ENCODE results near the gene KYNU. TPM values are rescaled to one million over a fixed set of nuclear protein-coding genes. Genes with fewer than 3 reads are reported as not detected.

KYNU gene
- total and polyA plus RNA-seq, 2 of the 13 experiments (the other 11 are each of a cell fraction or from before 2014, with no cell fraction given), result 21.9 to 68.6 TPM

DNA sequence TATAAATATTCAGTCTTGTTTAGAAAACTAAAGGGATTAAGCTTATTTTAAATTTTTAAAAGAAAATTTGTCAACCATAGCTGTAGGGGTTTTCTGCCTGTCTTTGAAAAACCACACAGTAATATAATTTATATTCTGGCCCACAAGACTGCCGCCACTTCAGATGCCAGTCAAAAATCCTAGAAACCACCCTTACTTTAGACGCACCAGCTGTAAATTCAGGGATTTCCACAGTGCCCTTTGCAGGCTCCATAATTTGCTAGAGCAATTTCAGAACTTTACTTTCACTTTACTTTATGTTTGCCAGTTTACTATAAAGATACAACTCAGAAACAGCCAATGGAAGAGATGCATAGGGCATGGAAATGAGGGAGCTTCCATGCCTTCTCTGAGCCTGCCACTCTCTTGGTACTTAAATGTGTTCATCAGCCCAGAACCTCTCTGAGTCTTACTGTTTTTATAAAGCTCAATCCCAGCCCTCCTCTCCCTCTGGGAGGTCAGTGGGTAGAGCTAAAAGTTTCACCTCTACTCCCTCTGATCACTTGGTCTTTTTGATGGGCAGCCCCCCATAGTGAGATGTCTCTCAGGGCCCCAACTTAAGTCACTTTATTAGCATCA, 63.3 kb downstream of the KYNU start:
- H3K4me2 ChIP-seq (ENCODE audit: low read depth, low read length), result no peak overlapping the region
- no peak overlapping the region for H2AFZ ChIP-seq (ENCODE audit: low read length)
- DNase-seq (ENCODE audit: low spot score) (no peak), ATAC-seq (no peak), FAIRE-seq (no peak)
- intact Hi-C loops (cut with micrococcal nuclease; ENCODE audit: unreplicated experiment) (no loop called here), in situ Hi-C loops (cut with HindIII; ENCODE audit: extremely low pct_ligation_motif_present, low pct_unique_long_range_greater_than_20kb) (no loop called here)
- H3K27me3 ChIP-seq (ENCODE audit: control insufficient read depth in 1 of 2, insufficient read depth in 2 of 2, low read length in 2 of 2), result no peaks in the 10 kb centered on the region
- ChIA-PET CTCF (ENCODE audit: low intra/inter-chr PET ratio, low total read pairs) (no interaction called here), POLR2A (no interaction called here)
- peaks cover 0 to 6% of the 10 kb centered on the region in 2 experiments; a peak in 1 of 5 replicates for H3K36me3 ChIP-seq (replicated peaks in 1 of 2; ENCODE audit: control insufficient read depth in 1 of 2, insufficient read depth in 2 of 2, low read length in 2 of 2)
- H3K79me2 ChIP-seq (ENCODE audit: insufficient read depth, low read length), result no peaks in the 10 kb centered on the region
- H3K4me3 ChIP-seq (replicated peaks in 1 of 3; ENCODE audit: insufficient read depth in 1 of 3, low read depth in 2 of 3, low read length in 3 of 3), result no peak overlapping the region
- 100% methylated on average over 2 of the region's 2 CpGs for WGBS (ENCODE audit: low lambda C conversion rate)
- H3K9ac ChIP-seq (ENCODE audit: insufficient read depth, low read depth, low read length), result no peak overlapping the region
- H4K20me1 ChIP-seq (ENCODE audit: insufficient read depth, low read length), result no peaks in the 10 kb centered on the region
- peaks cover 16% of the 10 kb centered on the region for H3K4me1 ChIP-seq (ENCODE audit: insufficient read depth, low read length)
- BruUV-seq (replicated peaks), result no TSS peak
- H3K27ac ChIP-seq (ENCODE audit: extremely low read length, insufficient read depth, low read length), result no peak overlapping the region
- H3K9me3 ChIP-seq (ENCODE audit: low read length), result no peaks in the 10 kb centered on the region
- TF ChIP-seq THAP7 (CRISPR knock-in tag; IDR thresholded peaks at IDR 0.05), result no peak
- TF ChIP-seq ZSCAN12 (CRISPR knock-in tag; IDR thresholded peaks at IDR 0.05), result no peak
- TF ChIP-seq MED13 (CRISPR knock-in tag; IDR thresholded peaks at IDR 0.05), result no peak
- no peak for TF ChIP-seq SALL1 (CRISPR knock-in tag; IDR thresholded peaks at IDR 0.05)
- no peak for TF ChIP-seq MXD1 (CRISPR knock-in tag; IDR thresholded peaks at IDR 0.05)
- no peak for TF ChIP-seq ZNF768 (CRISPR knock-in tag; IDR thresholded peaks at IDR 0.05)
- TF ChIP-seq, protein P1, sequence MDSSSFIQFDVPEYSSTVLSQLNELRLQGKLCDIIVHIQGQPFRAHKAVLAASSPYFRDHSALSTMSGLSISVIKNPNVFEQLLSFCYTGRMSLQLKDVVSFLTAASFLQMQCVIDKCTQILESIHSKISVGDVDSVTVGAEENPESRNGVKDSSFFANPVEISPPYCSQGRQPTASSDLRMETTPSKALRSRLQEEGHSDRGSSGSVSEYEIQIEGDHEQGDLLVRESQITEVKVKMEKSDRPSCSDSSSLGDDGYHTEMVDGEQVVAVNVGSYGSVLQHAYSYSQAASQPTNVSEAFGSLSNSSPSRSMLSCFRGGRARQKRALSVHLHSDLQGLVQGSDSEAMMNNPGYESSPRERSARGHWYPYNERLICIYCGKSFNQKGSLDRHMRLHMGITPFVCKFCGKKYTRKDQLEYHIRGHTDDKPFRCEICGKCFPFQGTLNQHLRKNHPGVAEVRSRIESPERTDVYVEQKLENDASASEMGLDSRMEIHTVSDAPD (CRISPR knock-in tag; IDR thresholded peaks at IDR 0.05), result no peak
- no peak for TF ChIP-seq DRAP1 (CRISPR knock-in tag; IDR thresholded peaks at IDR 0.05)
- TF ChIP-seq, protein P2, sequence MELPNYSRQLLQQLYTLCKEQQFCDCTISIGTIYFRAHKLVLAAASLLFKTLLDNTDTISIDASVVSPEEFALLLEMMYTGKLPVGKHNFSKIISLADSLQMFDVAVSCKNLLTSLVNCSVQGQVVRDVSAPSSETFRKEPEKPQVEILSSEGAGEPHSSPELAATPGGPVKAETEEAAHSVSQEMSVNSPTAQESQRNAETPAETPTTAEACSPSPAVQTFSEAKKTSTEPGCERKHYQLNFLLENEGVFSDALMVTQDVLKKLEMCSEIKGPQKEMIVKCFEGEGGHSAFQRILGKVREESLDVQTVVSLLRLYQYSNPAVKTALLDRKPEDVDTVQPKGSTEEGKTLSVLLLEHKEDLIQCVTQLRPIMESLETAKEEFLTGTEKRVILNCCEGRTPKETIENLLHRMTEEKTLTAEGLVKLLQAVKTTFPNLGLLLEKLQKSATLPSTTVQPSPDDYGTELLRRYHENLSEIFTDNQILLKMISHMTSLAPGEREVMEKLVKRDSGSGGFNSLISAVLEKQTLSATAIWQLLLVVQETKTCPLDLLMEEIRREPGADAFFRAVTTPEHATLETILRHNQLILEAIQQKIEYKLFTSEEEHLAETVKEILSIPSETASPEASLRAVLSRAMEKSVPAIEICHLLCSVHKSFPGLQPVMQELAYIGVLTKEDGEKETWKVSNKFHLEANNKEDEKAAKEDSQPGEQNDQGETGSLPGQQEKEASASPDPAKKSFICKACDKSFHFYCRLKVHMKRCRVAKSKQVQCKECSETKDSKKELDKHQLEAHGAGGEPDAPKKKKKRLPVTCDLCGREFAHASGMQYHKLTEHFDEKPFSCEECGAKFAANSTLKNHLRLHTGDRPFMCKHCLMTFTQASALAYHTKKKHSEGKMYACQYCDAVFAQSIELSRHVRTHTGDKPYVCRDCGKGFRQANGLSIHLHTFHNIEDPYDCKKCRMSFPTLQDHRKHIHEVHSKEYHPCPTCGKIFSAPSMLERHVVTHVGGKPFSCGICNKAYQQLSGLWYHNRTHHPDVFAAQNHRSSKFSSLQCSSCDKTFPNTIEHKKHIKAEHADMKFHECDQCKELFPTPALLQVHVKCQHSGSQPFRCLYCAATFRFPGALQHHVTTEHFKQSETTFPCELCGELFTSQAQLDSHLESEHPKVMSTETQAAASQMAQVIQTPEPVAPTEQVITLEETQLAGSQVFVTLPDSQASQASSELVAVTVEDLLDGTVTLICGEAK (IDR thresholded peaks at IDR 0.05), result no peak
- TF ChIP-seq, protein P2 (CRISPR knock-in tag; IDR thresholded peaks at IDR 0.05), result no peak
- no peak for TF ChIP-seq RNF2 (conservative IDR thresholded peaks at IDR 0.05; ENCODE audit: low read depth)
- TF ChIP-seq ZSCAN20 (CRISPR knock-in tag; IDR thresholded peaks at IDR 0.05; ENCODE audit: borderline replicate concordance), result no peak

Measured in HepG2 (cell line).